CMK (cell line): ENCODE data around the gene POLRMT.
"Not testable (repeated sequence)": the region's sequence is repeated elsewhere in the genome, so short reads cannot be mapped to it uniquely, and the experiment has no call there.

ENCODE experiments used
- DNase-seq: peaks from one replicate; pipeline ENCODE4 v3.0.0-alpha.2; 2010; ENCODE audit warnings: low read depth

The POLRMT gene

GRCh38 chr19:628168-628567, 5.2 kb downstream of the POLRMT start:
- DNase-seq, result no peak

GRCh38 chr19:626566-626965, 6.8 kb downstream of the POLRMT start:
- DNase-seq, result not testable (repeated sequence)

- DNase-seq, result no peak
Measured at GRCh38 chr19:625257-625656, 8.1 kb downstream of the POLRMT start.

- DNase-seq, result no peak
Measured at GRCh38 chr19:624433-625109, 8.8 kb downstream of the POLRMT start.

- no peak for DNase-seq
Measured at GRCh38 chr19:623974-624373, 9.4 kb downstream of the POLRMT start.

- DNase-seq, result no peak
Measured at GRCh38 chr19:623175-623916, 10.0 kb downstream of the POLRMT start.

- DNase-seq, result no peak
Measured at GRCh38 chr19:622666-623065, 10.7 kb downstream of the POLRMT start.

GRCh38 chr19:621819-622218, 11.5 kb downstream of the POLRMT start:
- no peak for DNase-seq

- not testable (repeated sequence) for DNase-seq
Measured at GRCh38 chr19:621191-621590, 12.1 kb downstream of the POLRMT start.

- DNase-seq, result no peak
Measured at GRCh38 chr19:620166-620862, 13.0 kb downstream of the POLRMT start.

- no peak for DNase-seq
Measured at GRCh38 chr19:619286-620002, 13.9 kb downstream of the POLRMT start.

GRCh38 chr19:618674-619285, 14.6 kb downstream of the POLRMT start:
- DNase-seq, result no peak

GRCh38 chr19:618247-618619, 15.1 kb downstream of the POLRMT start:
- DNase-seq, result no peak

GRCh38 chr19:617551-618246, 15.6 kb downstream of the POLRMT start:
- no peak for DNase-seq

- no peak for DNase-seq
Measured at GRCh38 chr19:616747-617526, 16.4 kb downstream of the POLRMT start.

GRCh38 chr19:616062-616700, 17.2 kb downstream of the POLRMT start:
- no peak for DNase-seq

- no peak for DNase-seq
Measured at GRCh38 chr19:615619-616018, 17.7 kb downstream of the POLRMT start.

GRCh38 chr19:613732-614567, 19.4 kb downstream of the POLRMT start:
- no peak for DNase-seq

- DNase-seq, result no peak
Measured at GRCh38 chr19:612941-613340, 20.4 kb downstream of the POLRMT start.
